Endothelial cell (in vitro differentiated cells): ENCODE measurements around the gene TTC39B. TPM values are rescaled to one million over a fixed set of nuclear protein-coding genes. Genes with fewer than 3 reads are reported as not detected.

Experiments
- DNase-seq: peaks from one replicate; pipeline ENCODE4 v3.0.0; 2021; ENCODE audit warnings: low spot score
- H3K27ac Mint-ChIP-seq: one replicate; pipeline ENCODE4 v1.8.0; 2021; ENCODE audit warnings: mixed read lengths, inconsistent platforms; ENCODE audit not compliant: unreplicated experiment
- H3K27me3 Mint-ChIP-seq: one replicate; pipeline ENCODE4 v1.8.0; 2021; ENCODE audit warnings: mild to moderate bottlenecking, moderate library complexity, mixed read lengths, inconsistent platforms; ENCODE audit not compliant: unreplicated experiment
- H3K36me3 Mint-ChIP-seq: one replicate; pipeline ENCODE4 v1.8.0; 2021; ENCODE audit warnings: mild to moderate bottlenecking, low read depth, mixed read lengths, inconsistent platforms; ENCODE audit not compliant: unreplicated experiment
- H3K4me1 Mint-ChIP-seq: one replicate; pipeline ENCODE4 v1.8.0; 2021; ENCODE audit warnings: mild to moderate bottlenecking, mixed read lengths, inconsistent platforms; ENCODE audit not compliant: unreplicated experiment
- H3K4me3 Mint-ChIP-seq: one replicate; pipeline ENCODE4 v1.8.0; 2021; ENCODE audit warnings: mild to moderate bottlenecking, mixed read lengths, inconsistent platforms; ENCODE audit not compliant: unreplicated experiment
- H3K9me3 Mint-ChIP-seq: one replicate; pipeline ENCODE4 v1.8.0; 2021; ENCODE audit warnings: mixed read lengths, inconsistent platforms; ENCODE audit not compliant: unreplicated experiment
- total RNA-seq: library from RNA; stranded (reverse); fragmentation: NEBNext Ultra II Directional; extraction: Animal tissue kit (Norgen Biotek cat#: 25700); gene quantifications from one replicate; pipeline ENCODE4 v1.2.1, GENCODE V29; 2021; ENCODE audit not compliant: unreplicated experiment
- TF ChIP-seq, protein P1 (sequence below): fragments of 200-600 bp; sonication (generic); IDR thresholded peaks from one replicate; pipeline ENCODE4 v1.5.0; 2021; ENCODE audit warnings: antibody characterized with exemption; ENCODE audit not compliant: unreplicated experiment

Gene TTC39B
- total RNA-seq, 1 donor from 2014 or later = 10.3 TPM

DNA sequence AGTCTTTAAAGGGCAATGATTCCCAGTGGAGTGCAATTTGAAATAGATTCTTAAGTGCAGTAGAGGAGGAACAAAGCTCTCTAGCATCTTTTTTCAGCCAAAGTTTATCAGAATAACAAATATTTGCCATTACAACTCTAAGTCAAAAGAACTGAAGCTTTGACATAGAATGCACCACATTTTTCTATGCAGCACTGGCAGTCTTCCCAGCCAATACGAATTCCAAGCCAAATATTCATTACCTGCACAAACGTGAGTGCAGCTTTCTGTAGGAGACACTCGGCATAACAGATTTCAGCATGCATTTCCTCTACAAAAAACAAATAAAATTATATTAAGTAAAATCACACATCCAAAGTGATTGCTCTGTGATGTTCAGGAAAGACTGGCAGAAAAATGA, 103.4 kb downstream of the TTC39B start:
- Mint-ChIP-seq H3K4me3 (no peak overlapping the region), H3K27ac (no peak overlapping the region), H3K36me3 (no peaks in the 10 kb centered on the region), H3K4me1 (peaks cover 8% of the 10 kb centered on the region), H3K9me3 (no peaks in the 10 kb centered on the region), H3K27me3 (peaks cover 3% of the 10 kb centered on the region)
- TF ChIP-seq, protein P1, sequence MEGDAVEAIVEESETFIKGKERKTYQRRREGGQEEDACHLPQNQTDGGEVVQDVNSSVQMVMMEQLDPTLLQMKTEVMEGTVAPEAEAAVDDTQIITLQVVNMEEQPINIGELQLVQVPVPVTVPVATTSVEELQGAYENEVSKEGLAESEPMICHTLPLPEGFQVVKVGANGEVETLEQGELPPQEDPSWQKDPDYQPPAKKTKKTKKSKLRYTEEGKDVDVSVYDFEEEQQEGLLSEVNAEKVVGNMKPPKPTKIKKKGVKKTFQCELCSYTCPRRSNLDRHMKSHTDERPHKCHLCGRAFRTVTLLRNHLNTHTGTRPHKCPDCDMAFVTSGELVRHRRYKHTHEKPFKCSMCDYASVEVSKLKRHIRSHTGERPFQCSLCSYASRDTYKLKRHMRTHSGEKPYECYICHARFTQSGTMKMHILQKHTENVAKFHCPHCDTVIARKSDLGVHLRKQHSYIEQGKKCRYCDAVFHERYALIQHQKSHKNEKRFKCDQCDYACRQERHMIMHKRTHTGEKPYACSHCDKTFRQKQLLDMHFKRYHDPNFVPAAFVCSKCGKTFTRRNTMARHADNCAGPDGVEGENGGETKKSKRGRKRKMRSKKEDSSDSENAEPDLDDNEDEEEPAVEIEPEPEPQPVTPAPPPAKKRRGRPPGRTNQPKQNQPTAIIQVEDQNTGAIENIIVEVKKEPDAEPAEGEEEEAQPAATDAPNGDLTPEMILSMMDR = no peak
- no peak for DNase-seq

DNA sequence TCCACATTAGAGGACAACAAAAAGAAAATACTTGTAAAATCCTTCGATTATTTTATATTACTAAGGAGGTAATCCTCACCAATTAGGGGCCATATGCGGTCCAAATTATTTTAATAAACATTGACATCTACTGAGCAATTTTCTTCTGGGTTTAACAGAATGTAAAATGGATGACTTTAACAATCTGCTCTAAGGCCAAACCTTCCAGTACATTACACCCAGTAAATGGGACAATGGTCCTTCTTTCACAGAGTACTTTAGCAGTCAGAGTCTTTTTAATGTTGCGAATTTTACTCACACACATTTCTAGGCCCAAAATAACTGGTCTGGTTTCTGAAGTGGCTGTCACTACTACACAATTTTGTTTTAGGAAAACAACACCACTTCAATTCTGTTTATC, 106.9 kb downstream of the TTC39B start:
- TF ChIP-seq, protein P1 = no peak
- no peak overlapping the region for H3K27ac Mint-ChIP-seq
- H3K27me3 Mint-ChIP-seq = no peaks in the 10 kb centered on the region
- H3K4me1 Mint-ChIP-seq = peaks cover 3% of the 10 kb centered on the region
- peaks cover 13% of the 10 kb centered on the region for H3K36me3 Mint-ChIP-seq
- no peaks in the 10 kb centered on the region for H3K9me3 Mint-ChIP-seq
- DNase-seq = no peak
- H3K4me3 Mint-ChIP-seq = no peak overlapping the region

DNA sequence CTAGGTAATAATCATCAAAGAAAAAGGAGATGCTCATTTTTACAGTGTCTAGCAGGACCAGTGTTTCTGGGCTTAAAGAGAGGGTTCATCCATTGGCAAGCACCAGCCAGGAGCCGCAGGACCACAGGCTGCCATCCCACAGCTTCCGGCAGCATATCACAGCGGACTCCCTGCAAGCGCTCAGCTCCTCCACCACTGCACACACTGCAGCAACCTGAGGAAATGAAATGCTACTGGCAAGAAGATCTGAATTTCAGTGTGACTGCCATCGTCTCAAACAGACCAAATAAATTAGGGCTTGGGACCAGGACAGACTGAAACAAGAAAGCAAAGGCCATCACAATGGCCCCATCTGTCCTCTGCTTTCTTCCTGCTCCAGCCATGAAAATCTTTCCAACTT, 114.2 kb downstream of the TTC39B start:
- Mint-ChIP-seq H3K4me1 (peaks cover 3% of the 10 kb centered on the region), H3K9me3 (no peaks in the 10 kb centered on the region), H3K27me3 (no peaks in the 10 kb centered on the region), H3K27ac (no peak overlapping the region), H3K4me3 (no peak overlapping the region), H3K36me3 (peaks cover 20% of the 10 kb centered on the region)
- TF ChIP-seq, protein P1 = no peak
- no peak for DNase-seq

DNA sequence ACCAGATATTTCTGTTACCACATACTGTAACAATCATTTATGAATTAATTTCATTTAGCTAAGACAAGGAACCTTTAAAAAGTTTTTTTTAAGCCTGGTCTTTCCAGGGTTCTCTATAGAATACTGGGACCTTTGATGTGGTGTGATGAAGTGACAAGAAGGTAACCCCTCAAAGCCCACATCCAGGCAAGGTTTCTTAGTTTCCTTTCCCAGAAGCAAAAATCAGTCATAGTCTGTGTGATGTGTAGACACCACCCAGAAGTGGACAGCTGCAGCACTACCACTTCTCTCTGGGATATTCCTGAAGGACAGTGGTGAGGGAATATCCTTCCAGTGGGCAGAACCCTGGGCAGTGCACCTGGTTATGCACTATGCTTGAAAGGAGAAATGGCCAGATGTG, 115.6 kb downstream of the TTC39B start:
- Mint-ChIP-seq H3K9me3 (no peaks in the 10 kb centered on the region), H3K27me3 (no peaks in the 10 kb centered on the region), H3K36me3 (peaks cover 16% of the 10 kb centered on the region), H3K4me3 (no peak overlapping the region), H3K4me1 (peaks cover 9% of the 10 kb centered on the region), H3K27ac (no peak overlapping the region)
- no peak for DNase-seq
- TF ChIP-seq, protein P1 = no peak

DNA sequence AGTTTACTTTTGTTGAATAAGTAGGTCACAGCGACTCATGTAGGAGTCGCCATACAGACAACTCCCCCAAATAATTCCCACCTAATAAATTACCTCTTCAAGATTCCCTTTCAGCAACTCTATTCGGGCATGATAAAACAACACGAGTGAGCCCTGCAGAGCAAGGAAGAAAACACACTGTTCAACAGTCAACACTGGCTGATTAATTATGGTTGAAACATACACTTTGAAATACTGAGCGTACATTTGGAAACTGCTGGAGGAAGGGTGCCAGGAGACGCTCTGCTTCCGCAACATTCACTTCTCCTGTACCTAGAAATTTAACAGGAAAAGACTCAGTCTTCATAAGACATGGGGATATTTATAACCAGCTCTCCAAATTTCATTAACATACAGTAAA, 117.5 kb downstream of the TTC39B start:
- Mint-ChIP-seq H3K4me1 (peaks cover 9% of the 10 kb centered on the region), H3K9me3 (no peaks in the 10 kb centered on the region), H3K4me3 (no peak overlapping the region), H3K27me3 (no peaks in the 10 kb centered on the region), H3K27ac (no peak overlapping the region), H3K36me3 (peaks cover under 1% of the 10 kb centered on the region)
- no peak for DNase-seq
- TF ChIP-seq, protein P1 = no peak
